ENCODE measurements around the gene ZSWIM9. TPM values are rescaled to one million over a fixed set of nuclear protein-coding genes. Genes with fewer than 3 reads are reported as not detected.

The ZSWIM9 gene
- polyA plus RNA-seq, 1 donor from 2014 or later = 2.6 TPM

- H3K9me3 ChIP-seq (ENCODE audit: low read length) = no peaks in the 10 kb centered on the region
- H3K9ac ChIP-seq (ENCODE audit: low read length) = no peak overlapping the region
- no peaks in the 10 kb centered on the region for H3K79me2 ChIP-seq (replicated peaks; ENCODE audit: insufficient read depth, low read length)
- no peaks in the 10 kb centered on the region for H3F3A ChIP-seq (ENCODE audit: insufficient read depth, low read length, poor library complexity, severe bottlenecking)
- no peaks in the 10 kb centered on the region for H4K20me1 ChIP-seq (ENCODE audit: insufficient read depth)
- no peak for TF ChIP-seq REST (IDR thresholded peaks at IDR 0.05; ENCODE audit: borderline replicate concordance)
- TF ChIP-seq POLR2AphosphoS5 (IDR thresholded peaks at IDR 0.05) = no peak
- TF ChIP-seq EZH2 (IDR thresholded peaks at IDR 0.05; ENCODE audit: borderline replicate concordance, insufficient read depth, low read length, poor library complexity, severe bottlenecking) = no peak
- TF ChIP-seq TAF1 (IDR thresholded peaks at IDR 0.05; ENCODE audit: low read depth) = no peak
- H3K4me3 ChIP-seq (ENCODE audit: low read length) = no peak overlapping the region
- no peaks in the 10 kb centered on the region for H3K27me3 ChIP-seq (ENCODE audit: insufficient read depth, low read depth, low read length)
- no peak overlapping the region for H2AFZ ChIP-seq (ENCODE audit: low read depth, low read length)
- no peaks in the 10 kb centered on the region for H3K9me2 ChIP-seq (ENCODE audit: insufficient read depth, low read length)
- H3K4me2 ChIP-seq (ENCODE audit: low read length) = no peak overlapping the region
- no peaks in the 10 kb centered on the region for H3K36me3 ChIP-seq (ENCODE audit: insufficient read depth, low read length)
- no peak overlapping the region for H3K27ac ChIP-seq (ENCODE audit: low read length)
These were observed 20.4 kb downstream of the ZSWIM9 start for GRCh38 chr19:48190885-48191284.

DNA sequence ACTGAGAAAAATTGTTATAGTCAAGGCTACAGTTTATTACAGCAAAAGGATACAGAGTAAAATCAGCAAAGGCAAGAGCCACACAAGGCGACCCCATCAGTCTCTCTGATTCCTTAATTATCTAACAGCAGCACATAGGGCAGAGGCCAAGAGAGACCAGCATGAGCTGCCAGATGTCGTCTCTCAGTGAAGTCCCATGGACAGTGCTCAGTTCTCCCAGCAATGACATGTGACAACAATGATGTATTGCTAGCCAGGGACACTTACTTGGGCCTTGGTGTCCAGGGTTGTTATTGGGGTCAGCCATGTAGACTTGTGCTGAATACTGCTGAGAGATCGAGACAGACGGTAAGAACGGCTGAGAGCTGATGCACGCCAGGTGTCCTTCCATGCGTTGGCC lies 22.3 kb downstream of the ZSWIM9 start:
- H3K9ac ChIP-seq (ENCODE audit: low read length) = no peak overlapping the region
- no peaks in the 10 kb centered on the region for H4K20me1 ChIP-seq (ENCODE audit: insufficient read depth)
- H2AFZ ChIP-seq (ENCODE audit: low read depth, low read length) = no peak overlapping the region
- TF ChIP-seq CTCF (IDR thresholded peaks at IDR 0.05; ENCODE audit: poor library complexity, severe bottlenecking) (no peak), REST (IDR thresholded peaks at IDR 0.05; ENCODE audit: borderline replicate concordance) (no peak), TAF1 (IDR thresholded peaks at IDR 0.05; ENCODE audit: low read depth) (no peak), MXI1 (conservative IDR thresholded peaks at IDR 0.05; ENCODE audit: poor library complexity, severe bottlenecking) (no peak), EP300 (conservative IDR thresholded peaks at IDR 0.05; ENCODE audit: poor library complexity, severe bottlenecking) (no peak), RAD21 (conservative IDR thresholded peaks at IDR 0.05) (no peak), EZH2 (IDR thresholded peaks at IDR 0.05; ENCODE audit: borderline replicate concordance, insufficient read depth, low read length, poor library complexity, severe bottlenecking) (no peak), SMC3 (conservative IDR thresholded peaks at IDR 0.05; ENCODE audit: poor library complexity) (no peak), POLR2AphosphoS5 (IDR thresholded peaks at IDR 0.05) (no peak)
- H3F3A ChIP-seq (ENCODE audit: insufficient read depth, low read length, poor library complexity, severe bottlenecking) = no peaks in the 10 kb centered on the region
- H3K4me3 ChIP-seq (ENCODE audit: low read length) = no peak overlapping the region
- no peaks in the 10 kb centered on the region for H3K36me3 ChIP-seq (ENCODE audit: insufficient read depth, low read length)
- no peaks in the 10 kb centered on the region for H3K9me3 ChIP-seq (ENCODE audit: low read length)
- H3K27me3 ChIP-seq (ENCODE audit: insufficient read depth, low read depth, low read length) = no peaks in the 10 kb centered on the region
- H3K79me2 ChIP-seq (replicated peaks; ENCODE audit: insufficient read depth, low read length) = no peaks in the 10 kb centered on the region
- H3K4me2 ChIP-seq (ENCODE audit: low read length) = no peak overlapping the region
- no peaks in the 10 kb centered on the region for H3K9me2 ChIP-seq (ENCODE audit: insufficient read depth, low read length)
- H3K27ac ChIP-seq (ENCODE audit: low read length) = no peak overlapping the region
